Epithelial cell of proximal tubule (primary cell): ENCODE results near the gene SLC35B4. TPM values are rescaled to one million over a fixed set of nuclear protein-coding genes. Genes with fewer than 3 reads are reported as not detected.

Experiments
- DNase-seq: peaks from one replicate; pipeline ENCODE4 v3.0.0-alpha.2; 2011; ENCODE audit warnings: low read depth
- H3K4me3 ChIP-seq: 2 replicates; pipeline ENCODE4 v1.5.1; 2011; ENCODE audit warnings: low read depth, mild to moderate bottlenecking, low read length
- CTCF ChIP-seq: conservative IDR thresholded peaks from 2 replicates; pipeline ENCODE4 v1.5.1; 2012; ENCODE audit warnings: low read depth, mild to moderate bottlenecking, low read length
- total RNA-seq: library from RNA; depleted of rRNA; stranded (reverse); fragments of >200 nt; gene quantifications from 2 replicates; pipeline ENCODE4 v1.2.3, GENCODE V29; 2015

The SLC35B4 gene
- total RNA-seq, 1 donor from 2014 or later, result 9.2 TPM

- no peak overlapping the region for H3K4me3 ChIP-seq
- DNase-seq, result no peak
- no peak for TF ChIP-seq CTCF
Observed at GRCh38 chr7:134280508-134280907, 36.2 kb downstream of the SLC35B4 start.

- DNase-seq, result no peak
- no peak overlapping the region for H3K4me3 ChIP-seq
- TF ChIP-seq CTCF, result no peak
Observed at GRCh38 chr7:134279898-134280297, 36.8 kb downstream of the SLC35B4 start.

- DNase-seq, result no peak
- H3K4me3 ChIP-seq, result no peak overlapping the region
- no peak for TF ChIP-seq CTCF
Observed at GRCh38 chr7:134279336-134279735, 37.4 kb downstream of the SLC35B4 start.

GRCh38 chr7:134278502-134279153 lies 38.1 kb downstream of the SLC35B4 start:
- DNase-seq, result no peak
- no peak overlapping the region for H3K4me3 ChIP-seq
- TF ChIP-seq CTCF, result no peak

- DNase-seq, result no peak
- TF ChIP-seq CTCF, result no peak
Observed at GRCh38 chr7:134276951-134277350, 39.8 kb downstream of the SLC35B4 start.

GRCh38 chr7:134262322-134262721 lies 54.4 kb downstream of the SLC35B4 start:
- no peak overlapping the region for H3K4me3 ChIP-seq
- DNase-seq, result no peak
- TF ChIP-seq CTCF, result no peak

More at GRCh38 chr7:134276951-134277350, 39.8 kb downstream of the SLC35B4 start:
- no peak overlapping the region for H3K4me3 ChIP-seq

- H3K4me3 ChIP-seq, result no peak overlapping the region
- peak; percentile 1 for TF ChIP-seq CTCF
- DNase-seq, result no peak
Observed at GRCh38 chr7:134255814-134256213, 60.9 kb downstream of the SLC35B4 start.
